ENCODE measurements around the gene ADCK1.
"Not testable (repeated sequence)": the region's sequence is repeated elsewhere in the genome, so short reads cannot be mapped to it uniquely, and the experiment has no call there.

The ADCK1 gene

DNA sequence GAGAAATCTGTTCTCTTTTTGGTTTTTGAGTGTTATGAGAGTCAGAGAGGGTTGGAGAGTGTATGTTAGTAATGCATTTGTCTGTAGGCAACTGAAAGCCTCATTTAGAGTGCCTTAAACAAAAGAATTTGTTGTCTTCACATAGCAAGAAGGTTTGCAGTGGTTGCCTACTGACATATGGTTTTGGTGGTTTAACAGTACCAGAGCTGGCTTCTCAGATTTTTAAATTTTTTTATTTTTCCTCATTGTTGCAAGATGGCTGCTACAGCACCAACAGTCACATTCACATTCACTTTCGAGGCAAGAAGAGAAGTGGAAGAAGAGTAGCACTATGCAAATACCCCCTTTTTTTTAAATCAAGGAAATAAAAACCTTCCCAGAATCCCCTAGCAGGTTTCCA, 106.5 kb downstream of the ADCK1 start:
- DNase-seq, result no peak

DNA sequence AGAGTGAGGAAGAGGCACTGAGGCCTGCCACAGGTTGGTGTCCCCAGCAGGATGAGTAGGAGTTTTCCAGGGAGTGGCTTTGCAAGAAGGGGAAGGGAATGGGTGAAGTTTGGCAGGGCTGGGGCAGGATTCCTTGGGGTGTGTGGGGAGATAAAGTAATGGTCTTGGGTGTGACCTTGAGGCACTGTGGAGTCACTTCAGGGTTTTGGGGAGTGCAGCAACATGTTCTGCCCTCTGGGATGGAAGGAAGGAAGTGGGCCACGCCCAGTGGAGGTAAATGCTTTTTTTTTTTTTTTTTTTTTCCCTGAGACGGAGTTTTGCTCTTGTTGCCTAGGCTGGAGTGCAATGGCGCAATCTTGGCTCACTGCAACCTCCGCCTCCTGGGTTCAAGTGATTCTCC, 108.9 kb downstream of the ADCK1 start:
- DNase-seq, result no peak

DNA sequence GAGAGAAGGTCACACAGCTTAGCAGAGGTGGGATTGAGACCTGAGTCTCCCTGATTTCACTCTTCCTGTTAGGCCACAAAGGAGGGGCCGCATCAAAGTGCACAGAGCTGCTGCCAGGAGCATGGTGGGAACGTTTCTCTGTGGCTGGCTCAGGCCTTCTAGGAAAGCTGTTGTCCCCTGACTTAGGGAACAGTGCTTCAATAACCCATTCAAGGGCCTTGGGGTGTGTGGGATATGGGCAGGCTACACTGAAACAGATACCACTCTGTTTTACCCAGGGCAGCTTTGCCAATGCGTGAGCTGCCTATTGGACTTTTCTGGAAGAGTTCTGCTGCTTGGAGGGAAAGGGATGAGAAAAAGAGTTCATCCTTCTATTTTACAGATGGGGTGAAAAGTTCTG, 110.0 kb downstream of the ADCK1 start:
- DNase-seq, result no peak

DNA sequence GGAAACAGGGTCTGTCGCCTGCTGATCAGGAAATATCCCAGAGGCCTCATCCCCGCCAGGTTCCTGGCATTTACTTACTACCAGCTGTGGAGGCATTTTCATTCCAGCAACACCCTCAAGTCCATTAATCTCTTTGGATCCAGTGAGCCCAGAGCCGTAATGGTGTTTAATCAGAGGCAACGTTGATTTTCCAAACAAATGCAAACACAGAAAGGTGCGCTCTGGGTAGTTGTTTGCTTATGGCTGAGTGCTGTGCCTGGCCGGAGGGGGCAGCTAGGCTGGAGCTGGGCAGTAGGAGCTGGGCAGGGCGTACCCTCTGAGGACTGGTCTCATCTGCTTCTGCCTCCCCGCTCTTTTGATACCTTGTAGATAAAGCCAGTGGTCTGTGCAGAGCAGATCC, 110.6 kb downstream of the ADCK1 start:
- no peak for DNase-seq

DNA sequence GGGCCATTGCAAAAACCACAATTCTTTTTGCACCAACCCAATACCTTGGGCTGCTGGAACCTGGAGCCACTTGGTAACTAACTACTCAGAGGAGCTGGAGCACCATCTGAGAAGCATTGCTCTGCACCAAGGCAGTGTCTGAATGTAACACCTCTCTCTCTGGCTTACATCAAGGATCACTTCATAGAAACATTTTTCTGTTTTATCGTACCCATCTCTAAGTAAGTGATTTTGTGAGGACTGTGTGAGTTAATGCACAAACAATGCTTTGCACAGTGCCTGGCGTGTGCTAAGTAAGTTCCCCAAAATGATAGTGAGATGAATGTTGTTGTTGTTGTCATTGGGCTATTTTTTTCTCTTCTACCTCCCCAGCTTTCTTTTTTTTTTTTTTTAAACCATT, 111.4 kb downstream of the ADCK1 start:
- DNase-seq, result no peak

DNA sequence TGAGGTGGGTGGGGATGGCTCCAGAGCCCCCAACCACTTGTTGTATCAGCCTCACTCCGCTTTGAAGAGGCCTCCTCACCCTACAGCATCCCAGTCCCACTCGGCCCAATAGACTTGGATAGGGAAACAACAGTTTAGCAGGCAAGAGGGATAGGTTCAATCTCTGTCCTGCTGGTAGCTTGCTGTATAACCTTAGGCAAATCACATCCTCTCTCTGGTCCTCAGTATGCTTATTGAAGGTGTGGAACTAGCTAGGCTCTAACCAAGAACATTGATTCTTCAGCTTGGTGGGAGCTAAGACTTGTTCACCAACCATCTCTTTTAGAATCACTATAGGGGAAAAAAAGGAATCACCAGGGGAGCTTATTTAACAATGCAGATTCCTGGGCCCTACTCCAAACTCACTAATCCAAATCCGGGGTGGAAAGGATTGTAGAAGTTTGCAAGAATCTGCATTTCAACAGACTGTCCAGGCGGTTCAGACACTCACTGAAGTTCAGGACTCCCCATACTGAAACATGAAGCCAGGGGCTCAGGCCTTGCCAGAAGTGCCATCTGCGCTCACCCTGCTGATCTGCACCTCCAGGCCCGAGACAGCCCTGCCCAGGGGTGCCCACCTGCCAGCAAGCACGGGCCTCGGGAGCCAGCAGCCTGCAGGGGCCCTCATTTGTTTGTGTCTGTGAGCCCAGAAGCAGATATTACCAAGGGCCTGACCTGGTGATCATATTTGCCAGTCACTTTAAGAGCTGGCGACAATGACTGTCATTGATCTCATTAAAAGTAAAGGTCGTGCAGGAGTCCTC, 113.0 kb downstream of the ADCK1 start:
- no peak for DNase-seq

DNA sequence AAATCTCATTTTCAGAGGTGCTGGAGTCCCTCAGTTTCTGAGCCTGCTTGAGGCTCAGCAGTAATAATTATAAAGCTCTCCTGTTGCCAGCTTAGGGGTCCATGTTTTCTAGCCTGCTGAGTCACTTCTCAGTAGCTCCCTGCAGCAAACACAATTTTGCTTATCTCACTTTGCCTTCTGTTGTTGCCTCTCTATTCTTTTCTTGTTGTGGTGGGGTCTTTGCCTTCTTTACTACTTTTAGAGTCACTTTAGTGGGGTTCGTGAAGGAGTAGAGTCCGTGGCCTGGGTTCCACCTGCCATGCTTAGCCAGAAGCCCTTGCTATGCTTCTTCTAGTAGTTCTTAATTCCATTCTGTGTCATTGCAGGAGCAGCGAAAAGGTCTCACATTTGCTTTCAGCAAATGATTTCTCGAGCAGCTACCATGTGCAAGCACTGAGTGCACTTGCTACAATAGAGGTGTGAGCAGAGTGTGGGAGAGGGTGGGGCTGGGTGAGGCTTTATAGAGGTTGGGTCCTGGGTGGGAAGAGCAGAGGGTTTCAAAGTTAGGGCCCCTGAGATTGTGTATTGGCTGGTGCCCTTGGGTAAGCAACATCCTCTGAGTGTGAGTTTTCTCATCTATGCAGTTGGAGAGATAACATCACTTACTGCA, 114.3 kb downstream of the ADCK1 start:
- DNase-seq, result no peak

DNA sequence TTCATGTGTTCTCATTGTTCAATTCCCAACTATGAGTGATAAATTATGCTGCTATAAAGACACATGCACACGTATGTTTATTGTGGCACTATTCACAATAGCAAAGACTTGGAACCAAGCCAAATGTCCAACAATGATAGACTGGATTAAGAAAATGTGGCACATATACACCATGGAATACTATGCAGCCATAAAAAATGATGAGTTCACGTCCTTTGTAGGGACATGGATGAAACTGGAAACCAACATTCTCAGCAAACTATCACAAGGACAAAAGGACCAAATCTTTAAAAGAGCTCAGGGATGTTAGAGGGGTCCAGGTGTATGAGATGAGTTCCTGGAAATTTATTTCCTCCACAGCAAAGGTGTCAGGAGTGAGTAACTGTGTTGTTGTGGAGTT, 115.5 kb downstream of the ADCK1 start:
- DNase-seq, result not testable (repeated sequence)

DNA sequence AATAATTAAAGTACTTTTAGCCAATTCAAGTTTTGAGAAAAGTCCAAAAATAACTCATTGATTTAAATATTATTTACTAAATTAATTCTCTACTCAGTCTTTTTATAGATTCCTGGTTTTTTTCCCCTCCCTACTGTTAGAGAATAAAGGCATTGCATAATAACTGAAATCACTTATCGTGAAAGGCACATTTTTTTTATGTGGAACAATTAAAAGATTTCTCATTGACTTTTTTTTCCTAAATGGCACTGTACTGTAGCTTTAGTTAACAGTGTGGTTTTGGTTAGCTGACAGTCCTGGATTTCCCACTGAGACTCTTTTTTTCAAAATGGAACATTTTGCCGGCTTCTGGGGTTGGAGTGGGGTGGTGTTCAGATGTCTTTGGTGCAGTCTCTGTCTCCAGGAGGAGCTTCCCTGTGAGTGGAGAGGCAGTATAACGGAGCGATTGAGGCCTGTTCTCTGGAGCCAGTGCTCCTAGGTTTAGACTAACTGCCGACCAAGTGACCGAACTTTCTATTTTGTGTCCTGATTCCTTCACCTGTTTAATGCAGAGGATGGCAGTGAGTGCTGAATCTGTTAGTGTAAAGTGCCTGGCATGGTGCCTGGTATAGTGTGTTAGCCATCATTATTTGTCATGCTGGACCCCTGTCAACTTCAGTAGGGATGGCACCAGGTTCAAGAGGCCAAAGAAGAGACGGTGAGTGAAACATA, 117.7 kb downstream of the ADCK1 start:
- DNase-seq, result no peak

DNA sequence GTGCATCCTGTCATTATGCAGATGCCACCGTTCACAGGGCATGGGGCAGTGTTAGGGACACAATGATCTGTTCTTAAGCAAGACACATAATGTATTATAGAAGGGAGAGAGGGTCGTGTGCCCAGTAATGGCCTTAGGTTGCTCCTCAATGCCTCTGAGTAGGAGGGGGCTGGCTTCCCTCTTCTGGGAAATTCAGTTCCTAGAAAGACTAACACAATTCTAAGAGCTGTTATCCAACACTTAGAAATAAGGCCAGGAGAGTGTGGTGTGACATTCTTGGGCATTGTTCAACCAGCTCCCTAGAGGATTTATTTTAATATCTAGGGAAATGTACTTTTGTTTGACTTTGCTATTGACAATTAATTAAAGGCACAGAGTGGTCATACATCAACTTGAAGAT, 118.5 kb downstream of the ADCK1 start:
- no peak for DNase-seq

DNA sequence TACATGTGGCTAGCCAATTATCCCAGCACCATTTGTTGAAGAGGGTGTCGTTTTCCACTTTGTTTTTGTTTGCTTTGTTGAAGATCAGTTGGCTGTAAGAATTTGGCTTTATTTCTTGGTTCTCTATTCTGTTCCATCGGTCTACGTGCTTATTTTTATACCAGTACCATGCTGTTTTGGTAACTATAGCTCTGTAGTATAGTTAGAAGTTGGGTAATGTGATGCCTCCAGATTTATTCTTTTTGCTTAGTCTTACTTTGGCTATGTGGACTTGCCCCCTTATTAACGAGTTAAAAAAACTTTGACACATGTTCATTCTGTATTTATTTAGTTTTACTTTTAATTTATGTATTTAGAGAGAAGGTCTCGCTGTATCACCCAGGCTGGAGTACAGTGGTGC, 120.4 kb downstream of the ADCK1 start:
- no peak for DNase-seq

DNA sequence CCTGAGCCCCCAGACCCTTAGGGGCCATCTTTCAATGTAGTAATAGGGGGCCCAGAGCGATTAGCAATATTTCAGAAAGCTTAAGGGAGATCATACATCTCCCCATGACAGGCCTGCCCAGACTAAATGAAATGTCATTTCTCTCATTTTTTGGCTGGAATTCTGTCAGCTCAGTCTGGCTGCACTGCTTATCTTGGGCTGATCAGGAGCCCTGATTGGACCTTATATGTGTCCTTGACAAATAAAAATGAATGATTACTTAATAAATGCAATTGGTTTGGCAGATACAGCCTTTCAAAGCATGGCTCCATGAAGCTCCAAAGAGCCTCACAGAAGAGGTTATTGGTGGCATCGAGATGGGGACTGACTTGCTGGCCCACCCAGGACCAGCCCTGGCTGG, 121.9 kb downstream of the ADCK1 start:
- no peak for DNase-seq

DNA sequence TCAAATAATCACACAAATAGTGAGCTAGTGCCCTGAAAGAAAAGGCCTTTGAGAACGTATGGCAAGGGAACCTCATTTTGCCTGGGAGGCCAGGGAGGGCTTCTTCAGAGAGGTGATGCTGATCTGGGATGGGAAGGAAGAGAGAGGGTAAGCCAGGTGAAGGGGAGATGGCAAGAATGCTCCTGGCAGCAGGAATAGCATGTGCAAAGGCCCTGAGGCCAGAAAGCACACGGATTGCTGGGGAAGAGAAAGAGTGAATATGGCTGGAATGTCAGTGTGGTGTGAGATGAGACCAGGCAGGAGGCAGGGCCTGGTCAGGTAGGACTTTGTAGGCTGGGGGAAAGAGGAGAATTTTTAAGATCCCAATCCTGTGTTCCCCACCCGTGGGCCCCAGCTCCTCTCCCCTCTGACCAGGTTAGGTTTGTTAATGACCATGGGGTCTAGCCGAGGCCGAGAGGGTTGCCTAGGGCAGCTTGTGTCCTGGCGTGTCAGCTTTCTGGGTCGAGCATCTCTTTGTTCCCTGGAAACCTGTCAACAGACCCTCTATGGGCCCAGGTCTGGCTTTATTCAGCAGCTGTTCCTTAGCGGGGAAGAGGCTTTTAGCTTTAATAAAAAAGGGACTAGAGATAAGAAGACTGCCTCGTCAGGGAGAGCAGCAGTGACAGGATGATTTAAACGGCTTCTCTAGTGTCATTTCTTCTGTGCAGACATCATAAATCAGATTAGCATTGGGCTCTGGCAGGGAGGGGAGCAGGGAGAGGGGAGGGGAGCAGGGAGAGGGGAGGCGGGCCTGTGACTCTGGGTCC, 123.4 kb downstream of the ADCK1 start:
- DNase-seq, result no peak

DNA sequence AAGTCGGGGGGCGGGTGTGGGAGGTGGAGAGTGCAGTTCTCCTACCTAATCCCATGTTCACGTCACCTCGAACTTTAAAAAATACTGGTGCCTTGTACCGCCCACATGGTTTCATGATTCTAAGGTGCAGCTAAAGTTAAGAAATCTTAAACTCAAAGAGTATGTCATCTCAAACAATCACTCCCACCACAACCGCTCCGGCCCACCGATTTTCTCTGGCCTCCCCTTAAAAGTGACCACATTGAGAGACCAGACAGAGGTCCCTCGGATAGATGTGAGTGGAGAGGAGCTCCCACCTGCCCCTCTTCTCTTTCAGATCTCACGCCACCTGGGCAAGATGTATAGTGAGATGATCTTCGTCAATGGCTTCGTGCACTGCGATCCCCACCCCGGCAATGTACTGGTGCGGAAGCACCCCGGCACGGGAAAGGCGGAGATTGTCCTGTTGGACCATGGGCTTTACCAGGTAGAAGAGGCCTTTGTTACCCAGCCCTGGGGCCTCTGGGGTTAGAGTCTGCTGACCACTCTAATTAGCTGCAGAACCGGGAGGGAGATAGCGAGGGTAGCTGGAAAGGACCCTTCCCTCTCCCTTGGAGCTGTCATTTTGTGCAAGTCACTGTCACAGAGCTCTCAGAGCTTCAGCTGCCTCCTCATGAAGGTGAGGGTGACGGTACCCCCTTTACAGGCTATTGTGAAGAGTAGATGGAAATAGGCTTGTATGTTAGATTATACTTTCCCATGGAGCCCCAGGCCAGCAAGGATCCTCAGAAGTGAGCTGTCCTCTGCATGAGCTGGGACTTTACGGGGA, 124.4 kb downstream of the ADCK1 start:
- no peak for DNase-seq

DNA sequence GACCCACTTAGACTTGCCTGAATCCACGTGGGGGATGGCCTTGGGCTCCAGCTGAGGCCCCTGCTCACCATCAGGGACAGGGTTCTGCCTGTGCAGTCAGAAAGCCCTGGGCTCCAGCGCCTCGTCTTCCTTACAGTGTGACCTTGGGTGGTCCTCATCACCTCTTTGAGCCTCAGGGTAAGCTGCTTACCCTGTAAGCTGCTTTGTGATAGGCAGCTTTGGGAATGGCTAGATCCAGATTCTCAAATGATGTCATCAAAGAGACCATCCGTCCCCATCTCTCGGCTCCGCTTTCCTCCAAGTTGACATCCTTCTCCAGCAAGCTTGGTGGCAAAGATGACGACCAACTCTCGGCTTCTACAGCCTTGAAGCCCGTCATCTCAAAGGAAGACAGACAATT, 127.0 kb downstream of the ADCK1 start:
- DNase-seq, result no peak

DNA sequence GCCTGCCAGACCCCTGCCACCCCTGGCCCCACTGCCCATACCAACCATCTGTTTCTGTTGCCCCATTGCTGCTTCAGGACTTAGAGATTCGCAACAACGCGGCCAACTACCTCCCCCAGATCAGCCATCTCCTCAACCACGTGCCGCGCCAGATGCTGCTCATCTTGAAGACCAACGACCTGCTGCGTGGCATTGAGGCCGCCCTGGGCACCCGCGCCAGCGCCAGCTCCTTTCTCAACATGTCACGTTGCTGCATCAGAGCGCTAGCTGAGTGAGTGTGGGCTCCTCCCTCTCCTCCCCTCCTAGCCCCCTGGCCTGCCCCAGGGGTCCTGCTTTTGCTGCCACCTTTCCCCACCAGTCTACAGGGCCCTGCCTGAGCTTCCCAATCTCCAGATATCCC, 131.5 kb downstream of the ADCK1 start:
- no peak for DNase-seq

DNA sequence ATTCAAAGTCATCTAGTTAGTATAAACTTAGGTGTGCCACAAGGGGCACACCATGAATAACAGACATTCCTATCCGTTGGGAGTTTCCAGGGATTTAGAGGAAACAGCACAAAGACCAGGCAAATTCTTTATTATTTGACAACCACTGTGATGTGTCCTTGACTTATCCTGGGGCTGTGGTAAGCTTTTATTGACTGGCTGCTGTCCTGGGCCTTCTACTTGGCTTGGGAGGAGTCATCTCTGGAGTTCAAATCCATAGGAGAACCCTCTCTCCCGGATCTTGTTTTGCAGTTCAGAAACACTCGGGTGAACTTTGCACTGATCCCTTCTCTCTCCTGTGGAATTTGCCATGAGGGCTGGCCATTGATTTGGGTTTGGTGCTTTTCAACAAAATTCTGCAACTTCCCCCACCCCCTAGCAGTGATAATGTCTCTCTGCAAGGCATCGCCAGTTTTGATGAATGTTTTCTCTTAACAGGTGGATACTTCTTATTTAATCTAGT, 136.3 kb downstream of the ADCK1 start:
- DNase-seq, result no peak

DNA sequence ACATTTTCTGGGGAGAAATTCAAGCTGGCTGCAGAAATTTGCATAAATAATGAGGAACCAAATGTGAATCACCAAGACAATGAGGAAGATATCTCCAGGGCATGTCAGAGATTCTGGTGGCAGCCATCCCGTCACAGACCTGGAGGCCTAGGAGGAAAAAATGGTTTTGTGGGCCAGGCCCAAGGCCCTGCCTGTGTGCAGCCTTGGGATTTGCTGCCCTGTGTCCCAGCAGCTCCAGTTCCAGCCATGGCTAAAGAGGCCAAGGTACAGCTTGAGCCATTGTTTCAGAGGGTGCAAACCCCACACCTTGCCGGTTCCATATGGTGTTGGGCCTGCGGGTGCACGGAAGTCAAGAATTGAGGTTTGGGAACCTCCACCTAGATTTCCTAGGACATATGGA, 147.5 kb downstream of the ADCK1 start:
- DNase-seq, result no peak

DNA sequence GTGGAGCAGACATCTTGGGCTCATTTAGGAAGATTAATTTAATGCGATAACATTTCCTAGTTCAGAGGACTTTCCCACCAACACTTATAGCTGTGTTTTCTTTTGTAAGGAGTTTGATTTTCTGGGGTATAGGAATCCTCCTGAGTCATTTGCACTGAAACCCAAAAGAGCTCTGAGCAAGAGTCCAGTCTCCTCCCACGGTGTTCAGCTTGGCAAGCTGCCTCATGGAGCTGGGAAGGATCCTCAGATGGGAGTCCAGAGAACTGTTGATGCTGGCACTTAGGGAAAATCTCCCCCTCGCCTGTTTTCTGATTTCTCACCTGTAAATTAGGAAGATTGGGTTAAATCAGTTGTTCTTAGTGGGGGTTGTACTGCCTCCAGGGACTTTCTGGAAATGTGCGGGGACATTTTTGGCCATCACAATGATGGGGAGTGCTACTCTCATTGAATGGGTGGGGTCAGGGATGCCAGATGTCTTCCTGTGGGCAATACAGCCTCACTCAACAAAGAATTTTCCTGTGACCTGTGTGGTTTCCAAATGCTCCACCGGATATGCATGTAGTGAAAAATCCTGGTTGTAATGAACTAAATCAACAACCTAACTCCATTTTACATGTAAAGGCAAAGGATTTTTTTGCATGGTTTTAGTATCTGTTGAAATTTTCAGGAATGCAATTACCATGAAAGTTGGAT, 150.6 kb downstream of the ADCK1 start:
- no peak for DNase-seq

DNA sequence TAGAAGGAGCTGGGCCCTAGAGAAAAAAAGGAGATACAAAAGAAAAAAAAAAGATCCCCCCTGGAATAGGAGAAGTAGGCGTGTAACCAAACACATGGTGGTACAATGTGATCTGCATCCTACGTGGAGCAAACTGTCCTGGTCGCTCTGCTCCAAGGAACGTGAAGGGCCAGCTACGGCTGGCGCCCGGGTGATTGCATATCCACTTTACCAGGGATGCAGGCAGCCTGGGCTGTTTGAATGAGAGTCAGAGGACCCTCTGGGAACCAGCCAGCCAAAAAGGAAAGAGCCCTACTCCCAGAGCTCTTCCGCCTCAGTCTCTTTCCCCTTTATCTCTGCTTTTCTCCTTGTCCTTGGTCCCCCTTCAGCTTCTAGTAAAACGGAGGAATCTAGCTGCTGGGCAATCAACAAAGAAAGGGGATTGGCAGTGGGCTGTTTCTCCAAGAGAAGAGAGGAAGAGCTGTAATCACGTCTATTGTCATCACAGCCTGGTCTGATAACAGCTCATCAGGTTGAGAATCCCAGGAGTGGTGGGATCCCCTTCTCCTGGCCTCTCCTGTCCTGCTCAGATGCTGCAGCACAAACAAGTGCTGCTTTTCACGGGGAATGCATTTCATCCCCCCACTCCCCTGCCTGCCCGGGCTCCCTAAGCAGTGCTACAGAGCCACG, 156.0 kb downstream of the ADCK1 start:
- DNase-seq, result no peak

DNA sequence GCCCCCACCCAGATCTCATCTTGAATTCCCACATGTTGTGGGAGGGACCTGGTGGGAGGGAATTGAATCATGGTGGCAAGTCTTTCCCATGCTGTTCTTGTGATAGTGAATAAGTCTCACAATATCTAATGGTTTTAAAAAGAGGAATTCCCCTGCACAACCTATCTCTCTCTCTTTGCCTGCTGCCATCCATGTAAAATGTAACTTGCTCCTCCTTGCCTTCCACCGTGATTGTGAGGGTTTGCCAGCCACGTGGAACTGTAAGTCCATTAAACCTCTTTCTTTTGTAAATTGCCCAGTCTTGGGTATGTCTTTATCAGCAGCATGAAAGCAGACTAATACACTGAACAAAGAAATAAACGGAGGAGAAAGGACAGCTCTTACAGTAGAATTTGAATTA, 159.8 kb downstream of the ADCK1 start:
- not testable (repeated sequence) for DNase-seq

Data from AML-193 (cell line).